Neural cell (in vitro differentiated cells): ENCODE results near the gene TIMM13. TPM values are rescaled to one million over a fixed set of nuclear protein-coding genes. Genes with fewer than 3 reads are reported as not detected.

ENCODE experiments used
- H2AFZ ChIP-seq: fragments of 200-600, 300-800 bp; sonication (generic), shearing (Covaris generic); 2 replicates; pipeline ENCODE4 v1.6.0; 2014; ENCODE audit warnings: low read depth, mild to moderate bottlenecking, antibody characterized with exemption, low read length, moderate library complexity
- H3F3A ChIP-seq: fragments of 200-600 bp; shearing (Covaris generic); 2 replicates; pipeline ENCODE4 v1.6.1; 2016; ENCODE audit warnings: mild to moderate bottlenecking, moderate library complexity, mixed read lengths, antibody characterized with exemption, low read length; ENCODE audit not compliant: insufficient read depth, poor library complexity, severe bottlenecking
- H3K27ac ChIP-seq: fragments of 200-600, 300-800 bp; sonication (generic), shearing (Covaris generic); 2 replicates; pipeline ENCODE4 v1.5.1; 2014; ENCODE audit warnings: mild to moderate bottlenecking, low read length, moderate library complexity
- H3K27me3 ChIP-seq: fragments of 300-800, 200-600 bp; sonication (generic), shearing (Covaris generic); 2 replicates; pipeline ENCODE4 v1.6.0; 2014; ENCODE audit warnings: mild to moderate bottlenecking, low read depth, low read length, moderate library complexity; ENCODE audit not compliant: insufficient read depth
- H3K36me3 ChIP-seq: fragments of 300-800, 200-600 bp; sonication (generic), shearing (Covaris generic); 2 replicates; pipeline ENCODE4 v1.5.1; 2014; ENCODE audit warnings: mild to moderate bottlenecking, antibody characterized with exemption, low read length, moderate library complexity; ENCODE audit not compliant: insufficient read depth
- H3K4me2 ChIP-seq: fragments of 300-800, 200-600 bp; sonication (generic), shearing (Covaris generic); 2 replicates; pipeline ENCODE4 v1.6.0; 2014; ENCODE audit warnings: mild to moderate bottlenecking, low read length
- H3K4me3 ChIP-seq: fragments of 300-800, 200-600 bp; sonication (generic), shearing (Covaris generic); 2 replicates; pipeline ENCODE4 v1.5.1; 2014; ENCODE audit warnings: mild to moderate bottlenecking, low read length, moderate library complexity
- H3K79me2 ChIP-seq: fragments of 200-600 bp; shearing (Covaris generic); replicated peaks from 2 replicates; pipeline ENCODE4 v1.6.0; 2014; ENCODE audit warnings: mild to moderate bottlenecking, low read length, moderate library complexity; ENCODE audit not compliant: insufficient read depth
- H3K9ac ChIP-seq: fragments of 300-800, 200-600 bp; sonication (generic), shearing (Covaris generic); 2 replicates; pipeline ENCODE4 v1.6.1; 2016; ENCODE audit warnings: mild to moderate bottlenecking, low read length, mixed read lengths
- H3K9me2 ChIP-seq: fragments of 200-600 bp; shearing (Covaris generic); 2 replicates; pipeline ENCODE4 v1.6.1; 2016; ENCODE audit warnings: mild to moderate bottlenecking, low read length, mixed read lengths; ENCODE audit not compliant: insufficient read depth
- H3K9me3 ChIP-seq: fragments of 200-600, 300-800 bp; sonication (generic), shearing (Covaris generic); 2 replicates; pipeline ENCODE4 v1.6.1; 2016; ENCODE audit warnings: mild to moderate bottlenecking, mixed run types, low read length, moderate library complexity, mixed read lengths
- H4K20me1 ChIP-seq: fragments of 200-600 bp; shearing (Covaris generic); 2 replicates; pipeline ENCODE4 v1.6.1; 2016; ENCODE audit warnings: mild to moderate bottlenecking, mixed run types; ENCODE audit not compliant: insufficient read depth
- EP300 ChIP-seq: fragments of 450-650 bp; conservative IDR thresholded peaks from 2 replicates; pipeline ENCODE4 v1.6.1; 2014; ENCODE audit warnings: antibody characterized with exemption, mild to moderate bottlenecking, moderate library complexity; ENCODE audit not compliant: poor library complexity, severe bottlenecking
- EZH2 ChIP-seq: fragments of 200-600, 300-800 bp; shearing (Covaris generic), sonication (generic); IDR thresholded peaks from 2 replicates; pipeline ENCODE4 v1.6.1; 2014; ENCODE audit warnings: antibody characterized with exemption, low read length, borderline replicate concordance, mild to moderate bottlenecking; ENCODE audit not compliant: insufficient read depth, poor library complexity, severe bottlenecking
- MXI1 ChIP-seq: fragments of 450-650 bp; conservative IDR thresholded peaks from 2 replicates; pipeline ENCODE4 v1.6.1; 2014; ENCODE audit warnings: antibody characterized with exemption, mild to moderate bottlenecking; ENCODE audit not compliant: poor library complexity, severe bottlenecking
- POLR2AphosphoS5 ChIP-seq: IDR thresholded peaks from 2 replicates; pipeline ENCODE4 v1.6.1; 2012
- RAD21 ChIP-seq: fragments of 450-650 bp; conservative IDR thresholded peaks from 2 replicates; pipeline ENCODE4 v1.6.1; 2014; ENCODE audit warnings: antibody characterized with exemption, mild to moderate bottlenecking, moderate library complexity
- SMC3 ChIP-seq: fragments of 450-650 bp; conservative IDR thresholded peaks from 2 replicates; pipeline ENCODE4 v1.6.1; 2014; ENCODE audit warnings: antibody characterized with exemption, mild to moderate bottlenecking, moderate library complexity; ENCODE audit not compliant: poor library complexity
- TAF1 ChIP-seq: IDR thresholded peaks from 2 replicates; pipeline ENCODE4 v1.6.1; 2012; ENCODE audit warnings: low read depth
- polyA plus RNA-seq: library from polyadenylated mRNA; depleted of rRNA; stranded (reverse); fragments of >200 nt; gene quantifications from 2 replicates; pipeline ENCODE4 v1.2.3, GENCODE V29; 2014
- TF ChIP-seq, protein P1 (sequence below): fragments of 450-650 bp; IDR thresholded peaks from 2 replicates; pipeline ENCODE4 v1.5.1; 2014; ENCODE audit warnings: antibody characterized with exemption, mild to moderate bottlenecking, moderate library complexity; ENCODE audit not compliant: poor library complexity, severe bottlenecking
- TF ChIP-seq, protein P2 (sequence below): IDR thresholded peaks from 2 replicates; pipeline ENCODE4 v1.6.1; 2012; ENCODE audit warnings: borderline replicate concordance

The TIMM13 gene
- polyA plus RNA-seq, 1 donor from 2014 or later = 73.0 TPM

DNA sequence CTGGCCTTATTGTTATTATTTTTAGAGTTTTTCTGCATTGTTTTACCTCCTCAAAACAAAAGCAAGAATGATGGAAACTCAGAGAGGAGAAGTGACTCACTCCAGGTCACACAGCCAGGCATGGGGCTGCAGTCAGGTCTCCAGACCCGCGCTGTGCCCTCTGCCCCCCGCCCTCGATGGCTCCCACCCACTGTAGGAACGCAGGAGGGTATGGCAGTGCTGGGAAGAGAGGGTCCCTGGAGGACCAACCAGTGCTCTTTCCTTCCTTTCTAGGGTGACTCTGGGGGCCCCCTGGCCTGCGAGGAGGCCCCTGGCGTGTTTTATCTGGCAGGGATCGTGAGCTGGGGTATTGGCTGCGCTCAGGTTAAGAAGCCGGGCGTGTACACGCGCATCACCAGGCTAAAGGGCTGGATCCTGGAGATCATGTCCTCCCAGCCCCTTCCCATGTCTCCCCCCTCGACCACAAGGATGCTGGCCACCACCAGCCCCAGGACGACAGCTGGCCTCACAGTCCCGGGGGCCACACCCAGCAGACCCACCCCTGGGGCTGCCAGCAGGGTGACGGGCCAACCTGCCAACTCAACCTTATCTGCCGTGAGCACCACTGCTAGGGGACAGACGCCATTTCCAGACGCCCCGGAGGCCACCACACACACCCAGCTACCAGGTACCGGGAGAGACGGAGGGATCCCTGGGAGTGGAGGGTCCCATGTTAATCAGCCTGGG is 5.6 kb downstream of the TIMM13 start:
- Histone ChIP-seq H3K27me3 (no peaks in the 10 kb centered on the region), H3K36me3 (no peaks in the 10 kb centered on the region), H3F3A (no peaks in the 10 kb centered on the region), H4K20me1 (peaks cover 7% of the 10 kb centered on the region), H3K27ac (no peak overlapping the region), H3K4me3 (no peak overlapping the region), H3K4me2 (no peak overlapping the region), H3K79me2 (peaks cover 9% of the 10 kb centered on the region), H2AFZ (no peak overlapping the region), H3K9me3 (no peaks in the 10 kb centered on the region), H3K9ac (no peak overlapping the region), H3K9me2 (no peaks in the 10 kb centered on the region)
- TF ChIP-seq EP300 = no peak
- TF ChIP-seq, protein P1, sequence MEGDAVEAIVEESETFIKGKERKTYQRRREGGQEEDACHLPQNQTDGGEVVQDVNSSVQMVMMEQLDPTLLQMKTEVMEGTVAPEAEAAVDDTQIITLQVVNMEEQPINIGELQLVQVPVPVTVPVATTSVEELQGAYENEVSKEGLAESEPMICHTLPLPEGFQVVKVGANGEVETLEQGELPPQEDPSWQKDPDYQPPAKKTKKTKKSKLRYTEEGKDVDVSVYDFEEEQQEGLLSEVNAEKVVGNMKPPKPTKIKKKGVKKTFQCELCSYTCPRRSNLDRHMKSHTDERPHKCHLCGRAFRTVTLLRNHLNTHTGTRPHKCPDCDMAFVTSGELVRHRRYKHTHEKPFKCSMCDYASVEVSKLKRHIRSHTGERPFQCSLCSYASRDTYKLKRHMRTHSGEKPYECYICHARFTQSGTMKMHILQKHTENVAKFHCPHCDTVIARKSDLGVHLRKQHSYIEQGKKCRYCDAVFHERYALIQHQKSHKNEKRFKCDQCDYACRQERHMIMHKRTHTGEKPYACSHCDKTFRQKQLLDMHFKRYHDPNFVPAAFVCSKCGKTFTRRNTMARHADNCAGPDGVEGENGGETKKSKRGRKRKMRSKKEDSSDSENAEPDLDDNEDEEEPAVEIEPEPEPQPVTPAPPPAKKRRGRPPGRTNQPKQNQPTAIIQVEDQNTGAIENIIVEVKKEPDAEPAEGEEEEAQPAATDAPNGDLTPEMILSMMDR = no peak
- TF ChIP-seq, protein P2, sequence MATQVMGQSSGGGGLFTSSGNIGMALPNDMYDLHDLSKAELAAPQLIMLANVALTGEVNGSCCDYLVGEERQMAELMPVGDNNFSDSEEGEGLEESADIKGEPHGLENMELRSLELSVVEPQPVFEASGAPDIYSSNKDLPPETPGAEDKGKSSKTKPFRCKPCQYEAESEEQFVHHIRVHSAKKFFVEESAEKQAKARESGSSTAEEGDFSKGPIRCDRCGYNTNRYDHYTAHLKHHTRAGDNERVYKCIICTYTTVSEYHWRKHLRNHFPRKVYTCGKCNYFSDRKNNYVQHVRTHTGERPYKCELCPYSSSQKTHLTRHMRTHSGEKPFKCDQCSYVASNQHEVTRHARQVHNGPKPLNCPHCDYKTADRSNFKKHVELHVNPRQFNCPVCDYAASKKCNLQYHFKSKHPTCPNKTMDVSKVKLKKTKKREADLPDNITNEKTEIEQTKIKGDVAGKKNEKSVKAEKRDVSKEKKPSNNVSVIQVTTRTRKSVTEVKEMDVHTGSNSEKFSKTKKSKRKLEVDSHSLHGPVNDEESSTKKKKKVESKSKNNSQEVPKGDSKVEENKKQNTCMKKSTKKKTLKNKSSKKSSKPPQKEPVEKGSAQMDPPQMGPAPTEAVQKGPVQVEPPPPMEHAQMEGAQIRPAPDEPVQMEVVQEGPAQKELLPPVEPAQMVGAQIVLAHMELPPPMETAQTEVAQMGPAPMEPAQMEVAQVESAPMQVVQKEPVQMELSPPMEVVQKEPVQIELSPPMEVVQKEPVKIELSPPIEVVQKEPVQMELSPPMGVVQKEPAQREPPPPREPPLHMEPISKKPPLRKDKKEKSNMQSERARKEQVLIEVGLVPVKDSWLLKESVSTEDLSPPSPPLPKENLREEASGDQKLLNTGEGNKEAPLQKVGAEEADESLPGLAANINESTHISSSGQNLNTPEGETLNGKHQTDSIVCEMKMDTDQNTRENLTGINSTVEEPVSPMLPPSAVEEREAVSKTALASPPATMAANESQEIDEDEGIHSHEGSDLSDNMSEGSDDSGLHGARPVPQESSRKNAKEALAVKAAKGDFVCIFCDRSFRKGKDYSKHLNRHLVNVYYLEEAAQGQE = no peak
- no peak for TF ChIP-seq POLR2AphosphoS5
- no peak for TF ChIP-seq RAD21
- no peak for TF ChIP-seq TAF1
- no peak for TF ChIP-seq MXI1
- no peak for TF ChIP-seq SMC3
- TF ChIP-seq EZH2 = no peak

DNA sequence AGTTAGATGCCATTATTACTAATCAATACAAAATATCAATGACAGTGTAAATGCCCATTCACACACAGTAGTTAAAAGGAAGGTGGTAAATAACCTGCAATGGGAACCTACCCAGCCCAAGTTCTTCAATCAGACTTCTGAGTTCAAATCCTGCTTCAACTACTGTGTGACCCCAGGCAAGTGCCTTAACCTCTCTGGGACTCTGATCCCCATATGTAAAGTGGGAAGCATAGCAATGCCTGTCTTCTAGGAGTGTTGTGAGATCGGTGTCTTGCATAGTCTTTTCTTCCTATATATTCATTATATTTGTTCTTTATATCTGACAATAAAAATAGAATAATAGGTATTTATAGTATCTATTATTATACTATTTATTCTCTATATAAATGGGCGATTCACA is 6.9 kb downstream of the TIMM13 start:
- Histone ChIP-seq H3K79me2 (no peaks in the 10 kb centered on the region), H3K27ac (no peak overlapping the region), H2AFZ (no peak overlapping the region), H3F3A (no peaks in the 10 kb centered on the region), H3K9ac (no peak overlapping the region), H3K4me2 (no peak overlapping the region), H3K9me2 (no peaks in the 10 kb centered on the region), H3K4me3 (no peak overlapping the region), H3K9me3 (no peaks in the 10 kb centered on the region), H3K36me3 (no peaks in the 10 kb centered on the region), H4K20me1 (no peaks in the 10 kb centered on the region), H3K27me3 (no peaks in the 10 kb centered on the region)
- TF ChIP-seq SMC3 (no peak), TAF1 (no peak), EP300 (no peak)
- TF ChIP-seq, protein P1 = no peak
